Measurements from ENCODE around the gene PCDHB7.
"Not testable (repeated sequence)": the region's sequence is repeated elsewhere in the genome, so short reads cannot be mapped to it uniquely, and the experiment has no call there.

PCDHB7 gene

GRCh38 chr5:141172381-141173204 lies at the start of gene PCDHB7:
Gene PCDHB7 (plus strand): TSS chr5:141172644. CDS start chr5:141172836, 192 bp downstream.
- in situ Hi-C loops (cut with MboI; ENCODE audit: low sequenced_read_pairs), result no loop called here

GRCh38 chr5:141123396-141124135 lies 48.9 kb upstream of the PCDHB7 start:
- in situ Hi-C loops (cut with MboI; ENCODE audit: low sequenced_read_pairs), result not testable (repeated sequence)

GRCh38 chr5:141127305-141127704 lies 45.1 kb upstream of the PCDHB7 start:
- in situ Hi-C loops (cut with MboI; ENCODE audit: low sequenced_read_pairs), result no loop called here

GRCh38 chr5:141135030-141135717 lies 37.3 kb upstream of the PCDHB7 start, which contains the start of gene PCDHB5:
Gene PCDHB5 (plus strand): TSS chr5:141135206. CDS start chr5:141135435, 229 bp downstream.
- in situ Hi-C loops (cut with MboI; ENCODE audit: low sequenced_read_pairs), result no loop called here

- in situ Hi-C loops (cut with MboI; ENCODE audit: low sequenced_read_pairs), result no loop called here
Observed at GRCh38 chr5:141135718-141136266, 36.7 kb upstream of the PCDHB7 start.

- in situ Hi-C loops (cut with MboI; ENCODE audit: low sequenced_read_pairs), result not testable (repeated sequence)
Observed at GRCh38 chr5:141137346-141137745, 35.1 kb upstream of the PCDHB7 start.

- in situ Hi-C loops (cut with MboI; ENCODE audit: low sequenced_read_pairs), result no loop called here
Observed at GRCh38 chr5:141149812-141150211, 22.6 kb upstream of the PCDHB7 start, which contains the start of gene PCDHB6. Gene PCDHB6 (plus strand): TSS chr5:141150057. CDS start chr5:141150258, 201 bp downstream.

GRCh38 chr5:141150224-141150992 lies 22.0 kb upstream of the PCDHB7 start:
- in situ Hi-C loops (cut with MboI; ENCODE audit: low sequenced_read_pairs), result no loop called here

- in situ Hi-C loops (cut with MboI; ENCODE audit: low sequenced_read_pairs), result no loop called here
Observed at GRCh38 chr5:141150993-141151325, 21.5 kb upstream of the PCDHB7 start.

GRCh38 chr5:141151632-141152031 lies 20.8 kb upstream of the PCDHB7 start:
- in situ Hi-C loops (cut with MboI; ENCODE audit: low sequenced_read_pairs), result not testable (repeated sequence)

GRCh38 chr5:141152096-141152495 lies 20.3 kb upstream of the PCDHB7 start:
- in situ Hi-C loops (cut with MboI; ENCODE audit: low sequenced_read_pairs), result not testable (repeated sequence)

GRCh38 chr5:141155540-141156374 lies 16.7 kb upstream of the PCDHB7 start:
- in situ Hi-C loops (cut with MboI; ENCODE audit: low sequenced_read_pairs), result no loop called here

- in situ Hi-C loops (cut with MboI; ENCODE audit: low sequenced_read_pairs), result not testable (repeated sequence)
Observed at GRCh38 chr5:141157356-141157755, 15.1 kb upstream of the PCDHB7 start.

- in situ Hi-C loops (cut with MboI; ENCODE audit: low sequenced_read_pairs), result not testable (repeated sequence)
Observed at GRCh38 chr5:141157901-141158300, 14.5 kb upstream of the PCDHB7 start.

- in situ Hi-C loops (cut with MboI; ENCODE audit: low sequenced_read_pairs), result not testable (repeated sequence)
Observed at GRCh38 chr5:141174291-141175104, 2.1 kb downstream of the PCDHB7 start.

GRCh38 chr5:141175933-141176332 lies 3.5 kb downstream of the PCDHB7 start:
- in situ Hi-C loops (cut with MboI; ENCODE audit: low sequenced_read_pairs), result no loop called here

GRCh38 chr5:141177577-141178191 lies 5.2 kb downstream of the PCDHB7 start, which contains the start of gene PCDHB8:
Gene PCDHB8 (plus strand): TSS chr5:141177790. CDS start chr5:141178035, 245 bp downstream.
- in situ Hi-C loops (cut with MboI; ENCODE audit: low sequenced_read_pairs), result not testable (repeated sequence)

GRCh38 chr5:141179371-141179770 lies 6.9 kb downstream of the PCDHB7 start:
- in situ Hi-C loops (cut with MboI; ENCODE audit: low sequenced_read_pairs), result not testable (repeated sequence)

All from HL-60/S4 treated with phorbol 12-myristate 13-acetate at 8.2 ng/mL for 4 days and 3 days (cell line).